Large intestine (tissue), 3 donors: Measurements from ENCODE around the gene SUSD3. TPM values are rescaled to one million over a fixed set of nuclear protein-coding genes. Genes with fewer than 3 reads are reported as not detected.

Experiments
- DNase-seq, 2 donors: peaks; one replicate each; pipeline versions ENCODE4 v3.0.0 to v3.0.0-alpha.2; 2013
- H3K27ac ChIP-seq: one replicate; pipeline ENCODE4 v1.5.1; 2013; ENCODE audit warnings: low read length
- H3K27me3 ChIP-seq: 2 replicates; pipeline ENCODE4 v1.6.1; 2013; ENCODE audit warnings: low read length; ENCODE audit not compliant: control insufficient read depth, insufficient read depth
- H3K36me3 ChIP-seq: 2 replicates; pipeline ENCODE4 v1.6.1; 2013; ENCODE audit warnings: low read length; ENCODE audit not compliant: control insufficient read depth, insufficient read depth
- H3K4me1 ChIP-seq: one replicate; pipeline ENCODE4 v1.6.1; 2013; ENCODE audit warnings: low read length; ENCODE audit not compliant: control insufficient read depth, insufficient read depth
- H3K4me3 ChIP-seq: one replicate; pipeline ENCODE4 v1.5.1; 2013; ENCODE audit warnings: low read length
- H3K9me3 ChIP-seq: one replicate; pipeline ENCODE4 v1.6.1; 2013; ENCODE audit warnings: mild to moderate bottlenecking, low read depth, low read length, moderate library complexity; ENCODE audit not compliant: control insufficient read depth
- WGBS: methylation state at CpG from one replicate; pipeline ENCODE4 v1.1.5; 2013; ENCODE audit warnings: low lambda C conversion rate; ENCODE audit not compliant: insufficient coverage; 5-methylcytosine and 5-hydroxymethylcytosine counted together
- polyA plus RNA-seq: library from polyadenylated mRNA; unstranded; fragments of 120-200 nt; gene quantifications from one replicate; pipeline ENCODE4 v1.2.1, GENCODE V29; 2013

Gene SUSD3
- polyA plus RNA-seq, 1 donor, result 7.6 TPM

- Histone ChIP-seq H3K9me3 (no peaks in the 10 kb centered on the region), H3K27ac (peak overlapping the region; percentile 35), H3K36me3 (peaks cover 36% of the 10 kb centered on the region), H3K27me3 (no peaks in the 10 kb centered on the region), H3K4me1 (peaks cover 24% of the 10 kb centered on the region), H3K4me3 (no peak overlapping the region)
- WGBS, result no CpG with 5 or more reads among the region's 12 CpGs
- DNase-seq, result no peak
These were observed 60.6 kb downstream of the SUSD3 start for GRCh38 chr9:93118863-93119702.

GRCh38 chr9:93119703-93119952 is 61.1 kb downstream of the SUSD3 start:
- Histone ChIP-seq H3K27ac (peak overlapping the region; percentile 35), H3K9me3 (no peaks in the 10 kb centered on the region), H3K36me3 (peaks cover 39% of the 10 kb centered on the region), H3K4me3 (no peak overlapping the region), H3K27me3 (no peaks in the 10 kb centered on the region), H3K4me1 (peaks cover 24% of the 10 kb centered on the region)
- no CpG with 5 or more reads among the region's 5 CpGs for WGBS
- no peak for DNase-seq

DNA sequence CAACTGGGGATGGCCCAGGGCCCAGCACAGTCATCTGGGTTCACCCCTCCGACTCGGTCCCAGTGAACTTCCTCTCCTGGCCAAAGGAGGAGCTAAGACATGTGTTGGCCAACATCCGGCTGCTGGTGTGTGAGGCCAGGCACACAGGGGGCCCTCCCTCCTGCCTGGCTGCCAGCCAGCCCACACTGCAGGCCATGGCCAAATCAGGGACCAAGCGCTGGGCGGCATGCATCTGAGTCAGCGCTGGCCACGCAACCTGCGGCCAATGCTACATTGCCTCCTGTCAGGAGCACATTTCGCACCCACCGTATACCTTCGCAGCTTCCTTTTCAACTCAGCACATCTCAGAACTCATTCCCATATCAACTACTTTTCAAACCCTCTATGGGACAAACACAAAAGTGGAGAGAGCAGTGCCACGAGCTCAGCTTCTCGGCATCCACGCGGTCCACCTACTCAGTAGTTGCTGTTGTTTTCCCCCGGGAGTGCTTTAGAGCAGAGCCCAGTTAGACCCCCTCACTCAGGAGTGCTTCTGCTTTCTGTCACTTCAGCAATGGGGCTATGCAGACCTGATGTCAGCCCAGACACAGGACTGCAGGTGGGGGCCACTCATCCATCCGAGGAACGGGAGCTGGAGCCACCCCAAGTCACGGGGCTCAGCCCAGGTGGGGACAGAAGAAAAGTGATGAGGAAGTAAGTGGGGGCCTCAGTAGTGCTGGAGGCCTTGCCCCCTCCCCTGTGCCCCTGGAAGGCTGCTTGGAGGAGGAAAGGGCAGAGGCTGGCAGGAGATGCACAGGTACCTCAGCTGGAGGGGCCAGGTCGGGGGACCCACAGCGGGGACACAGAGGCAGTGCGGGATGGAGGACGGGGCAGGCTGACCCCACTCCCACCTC is 61.7 kb downstream of the SUSD3 start:
- H3K27me3 ChIP-seq, result no peaks in the 10 kb centered on the region
- H3K4me3 ChIP-seq, result no peak overlapping the region
- H3K4me1 ChIP-seq, result peaks cover 24% of the 10 kb centered on the region
- no peaks in the 10 kb centered on the region for H3K9me3 ChIP-seq
- WGBS, result no CpG with 5 or more reads among the region's 23 CpGs
- H3K27ac ChIP-seq, result peak overlapping the region; percentile 35
- H3K36me3 ChIP-seq, result peaks cover 45% of the 10 kb centered on the region
- DNase-seq, result peak; percentile 75 to 80

DNA sequence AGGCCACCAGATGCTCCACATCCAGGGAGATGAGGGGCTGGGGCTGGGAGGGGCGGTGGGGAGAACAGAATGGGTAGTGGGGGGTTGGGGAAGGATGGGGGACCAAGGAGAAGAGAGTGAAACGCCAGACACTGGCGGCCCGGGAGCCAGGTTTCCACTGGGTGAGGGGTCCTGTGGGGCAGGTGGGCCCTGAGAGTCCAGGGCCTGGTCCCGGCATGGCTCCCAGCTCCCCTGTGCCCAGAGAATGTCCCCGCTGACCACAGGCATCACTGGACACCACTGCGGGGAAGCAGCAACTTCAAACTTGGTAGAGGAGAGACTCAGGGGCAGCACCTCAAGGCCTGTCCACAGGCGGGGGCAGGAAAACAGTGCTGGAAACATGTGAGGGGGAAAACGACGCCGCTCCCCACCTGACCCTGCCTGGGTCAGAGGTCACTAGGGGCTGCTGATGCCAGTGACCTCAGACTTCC is 62.4 kb downstream of the SUSD3 start:
- H3K4me1 ChIP-seq, result peaks cover 24% of the 10 kb centered on the region

GRCh38 chr9:93121316-93122241 is 63.1 kb downstream of the SUSD3 start:
- Histone ChIP-seq H3K9me3 (no peaks in the 10 kb centered on the region), H3K36me3 (peaks cover 56% of the 10 kb centered on the region), H3K4me3 (no peak overlapping the region), H3K27me3 (no peaks in the 10 kb centered on the region), H3K4me1 (peaks cover 23% of the 10 kb centered on the region), H3K27ac (no peak overlapping the region)
- no peak for DNase-seq
- WGBS, result no CpG with 5 or more reads among the region's 20 CpGs

More for the DNA sequence above, 62.4 kb downstream of the SUSD3 start:
- H3K27ac ChIP-seq, result peak overlapping the region; percentile 19
- no peak for DNase-seq
- peaks cover 51% of the 10 kb centered on the region for H3K36me3 ChIP-seq
- no peak overlapping the region for H3K4me3 ChIP-seq
- H3K9me3 ChIP-seq, result no peaks in the 10 kb centered on the region
- WGBS, result no CpG with 5 or more reads among the region's 11 CpGs
- H3K27me3 ChIP-seq, result no peaks in the 10 kb centered on the region

DNA sequence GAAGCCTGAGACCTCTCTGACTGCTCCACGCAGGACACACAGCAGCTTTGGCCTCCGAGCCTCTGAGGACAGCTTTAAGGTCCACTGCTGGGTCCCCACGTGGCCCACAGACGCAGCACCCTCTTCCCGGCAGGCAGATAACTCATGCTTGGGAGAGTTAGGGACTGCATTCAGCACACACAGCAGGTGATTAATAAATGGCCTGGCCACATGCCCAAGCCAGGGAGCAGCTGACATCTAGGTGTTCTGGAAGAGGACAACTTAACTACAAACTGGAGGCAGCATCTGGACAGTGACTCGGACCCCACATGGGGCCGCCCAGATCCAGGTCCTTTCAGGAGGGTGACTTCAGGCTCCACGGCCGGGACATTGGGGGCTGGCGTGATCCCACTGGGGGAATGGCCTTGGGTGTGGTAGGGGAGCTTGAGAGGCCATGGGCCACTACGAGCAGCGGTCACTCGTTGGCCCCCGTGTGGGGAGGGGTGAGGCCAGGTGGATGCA is 64.3 kb downstream of the SUSD3 start:
- H3K36me3 ChIP-seq, result peaks cover 56% of the 10 kb centered on the region

GRCh38 chr9:93123561-93124283 is 65.2 kb downstream of the SUSD3 start:
- peaks cover 56% of the 10 kb centered on the region for H3K36me3 ChIP-seq

More for the DNA sequence above, 64.3 kb downstream of the SUSD3 start:
- H3K4me1 ChIP-seq, result peaks cover 33% of the 10 kb centered on the region
- DNase-seq, result no peak
- WGBS, result no CpG with 5 or more reads among the region's 14 CpGs
- no peak overlapping the region for H3K4me3 ChIP-seq
- no peak overlapping the region for H3K27ac ChIP-seq
- no peaks in the 10 kb centered on the region for H3K27me3 ChIP-seq
- no peaks in the 10 kb centered on the region for H3K9me3 ChIP-seq

GRCh38 chr9:93124793-93125192 is 66.3 kb downstream of the SUSD3 start:
- H3K27me3 ChIP-seq, result no peaks in the 10 kb centered on the region
- H3K4me1 ChIP-seq, result peaks cover 28% of the 10 kb centered on the region
- DNase-seq, result no peak
- no peaks in the 10 kb centered on the region for H3K9me3 ChIP-seq
- no peak overlapping the region for H3K4me3 ChIP-seq
- no CpG with 5 or more reads among the region's 16 CpGs for WGBS
- H3K36me3 ChIP-seq, result peaks cover 56% of the 10 kb centered on the region
- H3K27ac ChIP-seq, result no peak overlapping the region

More at GRCh38 chr9:93123561-93124283, 65.2 kb downstream of the SUSD3 start:
- DNase-seq, result no peak
- Histone ChIP-seq H3K27me3 (no peaks in the 10 kb centered on the region), H3K4me1 (peaks cover 35% of the 10 kb centered on the region), H3K9me3 (no peaks in the 10 kb centered on the region), H3K4me3 (no peak overlapping the region), H3K27ac (no peak overlapping the region)
- WGBS, result no CpG with 5 or more reads among the region's 14 CpGs

- Histone ChIP-seq H3K27me3 (no peaks in the 10 kb centered on the region), H3K27ac (no peak overlapping the region), H3K9me3 (no peaks in the 10 kb centered on the region), H3K4me3 (no peak overlapping the region), H3K4me1 (peaks cover 23% of the 10 kb centered on the region), H3K36me3 (peaks cover 57% of the 10 kb centered on the region)
- no CpG with 5 or more reads among the region's 10 CpGs for whole genome bisulfite sequencing
- DNase-seq, result no peak
These were observed 66.9 kb downstream of the SUSD3 start for GRCh38 chr9:93125331-93125894.
